A549 (cell line): Measurements from ENCODE around the gene BBLN.

ENCODE experiments used
- CBX2 ChIP-seq: fragments of 200-600 bp; sonication (generic); IDR thresholded peaks from 2 replicates; pipeline ENCODE4 v1.6.1; 2016; ENCODE audit warnings: low read depth, mild to moderate bottlenecking, borderline replicate concordance
- JUN ChIP-seq, 2 experiments: fragments of >200 bp; sonication (Bioruptor Twin); formaldehyde crosslinking; IDR thresholded peaks; 2 replicates in 1 of 2; 3 replicates in 1 of 2; pipeline ENCODE4 v1.6.1; 2016 to 2017
- TF ChIP-seq, protein P1 (sequence below): fragments of >200 bp; sonication (Bioruptor Twin); formaldehyde crosslinking; IDR thresholded peaks from 3 replicates; pipeline ENCODE4 v1.5.1; 2016
- TF ChIP-seq, protein P2 (sequence below): fragments of 250-450 bp; sonication (Bioruptor Pico); IDR thresholded peaks from 2 replicates; pipeline ENCODE4 v1.5.0; 2021; ENCODE audit warnings: mild to moderate bottlenecking, moderate library complexity, borderline replicate concordance
- TF ChIP-seq, protein P3 (sequence below): fragments of 450-650 bp; IDR thresholded peaks from 2 replicates; pipeline ENCODE4 v1.6.1; 2014; ENCODE audit warnings: antibody characterized with exemption

DNA sequence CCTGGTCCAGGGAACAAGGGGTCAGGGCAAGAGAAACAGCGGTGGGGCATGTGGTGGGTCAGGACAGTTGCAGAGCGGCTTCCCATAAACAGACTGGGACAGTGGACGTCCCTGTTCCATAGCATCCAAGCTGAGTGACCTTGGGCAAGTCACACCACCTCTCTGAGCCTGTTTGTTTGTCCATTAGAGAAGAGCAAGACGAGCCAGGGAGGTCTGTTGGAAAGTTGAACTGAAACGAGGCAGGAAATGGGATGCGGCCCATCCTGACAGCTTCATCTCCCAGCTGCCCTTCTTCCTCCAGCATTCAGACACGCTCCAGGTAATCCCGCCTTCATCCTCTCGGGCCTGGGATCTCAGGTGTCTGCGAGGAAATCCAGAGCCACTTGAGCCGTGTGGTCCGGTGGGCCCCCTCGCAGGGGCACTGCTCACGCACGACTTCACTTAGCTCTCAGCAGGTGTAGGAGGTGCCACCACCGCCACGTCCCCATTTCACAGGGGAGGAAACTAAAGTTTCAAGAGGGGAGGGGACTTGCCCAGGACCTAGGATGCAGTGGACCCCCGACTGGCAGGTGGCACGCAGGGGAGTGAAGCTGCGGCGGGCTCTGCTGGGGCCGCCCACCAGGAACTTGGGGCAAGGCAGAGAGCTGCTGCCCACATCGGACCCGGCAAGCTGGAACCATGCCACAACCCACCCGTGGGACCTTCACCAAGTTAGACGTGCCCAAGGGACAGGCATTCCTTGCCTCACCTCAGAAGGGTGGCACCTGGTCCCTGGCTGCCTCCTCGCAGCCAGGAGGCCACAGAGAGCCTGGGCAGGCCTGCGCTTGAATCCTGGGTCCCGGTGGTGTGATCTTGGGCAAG is 45.5 kb upstream of the BBLN start:
- TF ChIP-seq JUN (IDR thresholded peaks at IDR 0.05), result no peak
- TF ChIP-seq, protein P1, sequence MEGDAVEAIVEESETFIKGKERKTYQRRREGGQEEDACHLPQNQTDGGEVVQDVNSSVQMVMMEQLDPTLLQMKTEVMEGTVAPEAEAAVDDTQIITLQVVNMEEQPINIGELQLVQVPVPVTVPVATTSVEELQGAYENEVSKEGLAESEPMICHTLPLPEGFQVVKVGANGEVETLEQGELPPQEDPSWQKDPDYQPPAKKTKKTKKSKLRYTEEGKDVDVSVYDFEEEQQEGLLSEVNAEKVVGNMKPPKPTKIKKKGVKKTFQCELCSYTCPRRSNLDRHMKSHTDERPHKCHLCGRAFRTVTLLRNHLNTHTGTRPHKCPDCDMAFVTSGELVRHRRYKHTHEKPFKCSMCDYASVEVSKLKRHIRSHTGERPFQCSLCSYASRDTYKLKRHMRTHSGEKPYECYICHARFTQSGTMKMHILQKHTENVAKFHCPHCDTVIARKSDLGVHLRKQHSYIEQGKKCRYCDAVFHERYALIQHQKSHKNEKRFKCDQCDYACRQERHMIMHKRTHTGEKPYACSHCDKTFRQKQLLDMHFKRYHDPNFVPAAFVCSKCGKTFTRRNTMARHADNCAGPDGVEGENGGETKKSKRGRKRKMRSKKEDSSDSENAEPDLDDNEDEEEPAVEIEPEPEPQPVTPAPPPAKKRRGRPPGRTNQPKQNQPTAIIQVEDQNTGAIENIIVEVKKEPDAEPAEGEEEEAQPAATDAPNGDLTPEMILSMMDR, result no peak
- TF ChIP-seq, protein P2, sequence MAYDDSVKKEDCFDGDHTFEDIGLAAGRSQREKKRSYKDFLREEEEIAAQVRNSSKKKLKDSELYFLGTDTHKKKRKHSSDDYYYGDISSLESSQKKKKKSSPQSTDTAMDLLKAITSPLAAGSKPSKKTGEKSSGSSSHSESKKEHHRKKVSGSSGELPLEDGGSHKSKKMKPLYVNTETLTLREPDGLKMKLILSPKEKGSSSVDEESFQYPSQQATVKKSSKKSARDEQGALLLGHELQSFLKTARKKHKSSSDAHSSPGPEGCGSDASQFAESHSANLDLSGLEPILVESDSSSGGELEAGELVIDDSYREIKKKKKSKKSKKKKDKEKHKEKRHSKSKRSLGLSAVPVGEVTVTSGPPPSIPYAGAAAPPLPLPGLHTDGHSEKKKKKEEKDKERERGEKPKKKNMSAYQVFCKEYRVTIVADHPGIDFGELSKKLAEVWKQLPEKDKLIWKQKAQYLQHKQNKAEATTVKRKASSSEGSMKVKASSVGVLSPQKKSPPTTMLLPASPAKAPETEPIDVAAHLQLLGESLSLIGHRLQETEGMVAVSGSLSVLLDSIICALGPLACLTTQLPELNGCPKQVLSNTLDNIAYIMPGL (CRISPR knock-in tag), result no peak
- TF ChIP-seq, protein P3, sequence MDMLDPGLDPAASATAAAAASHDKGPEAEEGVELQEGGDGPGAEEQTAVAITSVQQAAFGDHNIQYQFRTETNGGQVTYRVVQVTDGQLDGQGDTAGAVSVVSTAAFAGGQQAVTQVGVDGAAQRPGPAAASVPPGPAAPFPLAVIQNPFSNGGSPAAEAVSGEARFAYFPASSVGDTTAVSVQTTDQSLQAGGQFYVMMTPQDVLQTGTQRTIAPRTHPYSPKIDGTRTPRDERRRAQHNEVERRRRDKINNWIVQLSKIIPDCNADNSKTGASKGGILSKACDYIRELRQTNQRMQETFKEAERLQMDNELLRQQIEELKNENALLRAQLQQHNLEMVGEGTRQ, result no peak
- TF ChIP-seq CBX2, result no peak
